Neuronal stem cell (in vitro differentiated cells): Measurements from ENCODE around the gene CNOT3.
A peak's percentile ranks its signal among the peaks of the same experiment; 100 is the strongest.

Experiments used
- DNase-seq: peaks from one replicate; pipeline ENCODE4 v3.0.0-alpha.2; 2013; ENCODE audit warnings: low spot score
- H2AFZ ChIP-seq: one replicate; pipeline ENCODE4 v1.6.1; 2013; ENCODE audit warnings: mild to moderate bottlenecking, low read length, inconsistent platforms
- H2AK5ac ChIP-seq: 2 replicates; pipeline ENCODE4 v1.6.1; 2013; ENCODE audit warnings: low read depth, mild to moderate bottlenecking, inconsistent platforms, low read length, moderate library complexity, mixed read lengths
- H2BK120ac ChIP-seq: 2 replicates; pipeline ENCODE4 v1.6.1; 2013; ENCODE audit warnings: low read depth, mild to moderate bottlenecking, inconsistent platforms, low read length, moderate library complexity, mixed read lengths
- H2BK12ac ChIP-seq: one replicate; pipeline ENCODE4 v1.6.1; 2013; ENCODE audit warnings: low read length, inconsistent platforms
- H2BK15ac ChIP-seq: 2 replicates; pipeline ENCODE4 v1.6.1; 2013; ENCODE audit warnings: mild to moderate bottlenecking, low read length, inconsistent platforms, mixed read lengths
- H2BK5ac ChIP-seq: one replicate; pipeline ENCODE4 v1.6.1; 2013; ENCODE audit warnings: inconsistent platforms, mild to moderate bottlenecking, low read length, moderate library complexity
- H3K14ac ChIP-seq: one replicate; pipeline ENCODE4 v1.6.1; 2013; ENCODE audit warnings: low read length, inconsistent platforms
- H3K18ac ChIP-seq: 2 replicates; pipeline ENCODE4 v1.6.1; 2013; ENCODE audit warnings: low read length, inconsistent platforms
- H3K23ac ChIP-seq: 2 replicates; pipeline ENCODE4 v1.6.1; 2013; ENCODE audit warnings: low read depth, mild to moderate bottlenecking, mixed read lengths, low read length, inconsistent platforms; ENCODE audit not compliant: poor library complexity
- H3K27ac ChIP-seq: replicated peaks from 3 replicates; pipeline ENCODE4 v1.5.1; 2013; ENCODE audit warnings: low read length, inconsistent platforms
- H3K27me3 ChIP-seq, 3 experiments: 2 replicates each; pipeline ENCODE4 v1.6.1; 2013; ENCODE audit warnings: low read length in 3 of 3, mild to moderate bottlenecking in 2 of 3, inconsistent platforms in 1 of 3, low read depth in 1 of 3, mixed read lengths in 1 of 3, moderate library complexity in 1 of 3; ENCODE audit not compliant: control insufficient read depth in 3 of 3, insufficient read depth in 3 of 3
- H3K36me3 ChIP-seq, 2 donors: replicated peaks in 1 of 2; 2 replicates each; pipeline ENCODE4 v1.6.1; 2013; ENCODE audit warnings: low read length in 2 of 2; ENCODE audit not compliant: control insufficient read depth in 2 of 2, insufficient read depth in 2 of 2
- H3K4ac ChIP-seq: 2 replicates; pipeline ENCODE4 v1.6.1; 2013; ENCODE audit warnings: inconsistent platforms, mild to moderate bottlenecking, low read length, moderate library complexity
- H3K4me1 ChIP-seq, 2 donors: 1 replicate in 1 of 2; 2 replicates in 1 of 2; pipeline ENCODE4 v1.6.1; 2013; ENCODE audit warnings: low read length in 2 of 2, low read depth in 1 of 2; ENCODE audit not compliant: control insufficient read depth in 2 of 2, insufficient read depth in 1 of 2
- H3K4me2 ChIP-seq: one replicate; pipeline ENCODE4 v1.6.1; 2013; ENCODE audit warnings: mild to moderate bottlenecking, low read length, inconsistent platforms; ENCODE audit not compliant: insufficient read depth, poor library complexity, severe bottlenecking
- H3K4me3 ChIP-seq, 2 donors: 2 replicates each; pipeline ENCODE4 v1.5.1; 2013; ENCODE audit warnings: low read length in 2 of 2, mild to moderate bottlenecking in 2 of 2, inconsistent platforms in 1 of 2, moderate library complexity in 1 of 2
- H3K79me1 ChIP-seq: one replicate; pipeline ENCODE4 v1.6.1; 2013; ENCODE audit warnings: low read depth, mild to moderate bottlenecking, inconsistent platforms, low read length, moderate library complexity
- H3K9ac ChIP-seq: one replicate; pipeline ENCODE4 v1.6.1; 2013; ENCODE audit warnings: mild to moderate bottlenecking, low read depth, low read length, inconsistent platforms; ENCODE audit not compliant: poor library complexity
- H3K9me3 ChIP-seq, 2 donors: replicated peaks in 1 of 2; 2 replicates each; pipeline versions ENCODE3 to v1.6.1; 2013; ENCODE audit warnings: low read length in 2 of 2, mild to moderate bottlenecking in 2 of 2, inconsistent platforms in 1 of 2, low read depth in 1 of 2, mixed read lengths in 1 of 2, moderate library complexity in 1 of 2; ENCODE audit not compliant: control insufficient read depth in 2 of 2, insufficient read depth in 1 of 2
- H4K8ac ChIP-seq: one replicate; pipeline ENCODE4 v1.6.1; 2013; ENCODE audit warnings: low read depth, mild to moderate bottlenecking, inconsistent platforms, low read length, moderate library complexity
- H4K91ac ChIP-seq: one replicate; pipeline ENCODE4 v1.6.1; 2013; ENCODE audit warnings: low read length, low read depth, mild to moderate bottlenecking, inconsistent platforms; ENCODE audit not compliant: poor library complexity
- WGBS, 2 donors: extraction: QIAGEN DNeasy Blood & Tissue Kit; methylation state at CpG; one replicate each; pipeline ENCODE4 v1.1.7; 2013; ENCODE audit warnings: missing lambda C conversion rate in 2 of 2, mixed read lengths in 1 of 2; ENCODE audit not compliant: insufficient read length in 2 of 2, insufficient replicate concordance in 1 of 2; ENCODE audit errors: extremely low coverage in 2 of 2; 5-methylcytosine and 5-hydroxymethylcytosine counted together

Gene CNOT3

GRCh38 chr19:54133957-54134590, 3.5 kb upstream of the CNOT3 start:
- H2BK15ac ChIP-seq = no peak overlapping the region
- peak overlapping the region; percentile 8 for H4K8ac ChIP-seq
- H2AK5ac ChIP-seq = no peak overlapping the region
- no peak overlapping the region for H3K18ac ChIP-seq
- H3K14ac ChIP-seq = no peak overlapping the region
- H2BK5ac ChIP-seq = no peak overlapping the region
- no peaks in the 10 kb centered on the region for H3K27me3 ChIP-seq
- no peak overlapping the region for H2AFZ ChIP-seq
- H3K4me3 ChIP-seq = no peak overlapping the region
- H3K36me3 ChIP-seq = peaks cover 18 to 32% of the 10 kb centered on the region in 2 donors
- H4K91ac ChIP-seq = no peak overlapping the region
- WGBS, 2 donors = no CpG with 5 or more reads among the region's 2 CpGs
- no peak overlapping the region for H3K23ac ChIP-seq
- H3K27ac ChIP-seq = no peak overlapping the region
- no peak overlapping the region for H3K4me2 ChIP-seq
- H3K4me1 ChIP-seq = peaks cover 11 to 13% of the 10 kb centered on the region in 2 donors
- H3K9ac ChIP-seq = peak overlapping the region; percentile 66
- no peak for DNase-seq
- H3K4ac ChIP-seq = no peak overlapping the region
- no peak overlapping the region for H2BK12ac ChIP-seq
- H3K79me1 ChIP-seq = peaks cover 11% of the 10 kb centered on the region
- peaks cover 3% of the 10 kb centered on the region in 2 donors for H3K9me3 ChIP-seq
- no peak overlapping the region for H2BK120ac ChIP-seq

- Histone ChIP-seq H3K18ac (peak overlapping the region; percentile 49), H3K79me1 (peaks cover 25% of the 10 kb centered on the region), H4K91ac (no peak overlapping the region), H3K4me3 (peak overlapping the region; percentile 52 to 81), H2BK120ac (no peak overlapping the region), H3K4me2 (peak overlapping the region; percentile 81), H2BK15ac (no peak overlapping the region), H2BK5ac (no peak overlapping the region), H3K4ac (no peak overlapping the region), H3K9me3 (peaks cover 3% of the 10 kb centered on the region in 2 donors), H2BK12ac (no peak overlapping the region), H3K27me3 (no peaks in the 10 kb centered on the region), H4K8ac (no peak overlapping the region), H3K23ac (peak overlapping the region; percentile 68), H3K9ac (peak overlapping the region; percentile 91), H3K14ac (no peak overlapping the region), H3K27ac (peak overlapping the region; percentile 28), H2AK5ac (no peak overlapping the region), H2AFZ (peak overlapping the region; percentile 74), H3K4me1 (peaks cover 16% of the 10 kb centered on the region in 2 donors), H3K36me3 (peaks cover 18 to 38% of the 10 kb centered on the region in 2 donors)
- no peak for DNase-seq
- no CpG with 5 or more reads among the region's 30 CpGs for WGBS, 2 donors
These were observed 1.3 kb upstream of the CNOT3 start for GRCh38 chr19:54136086-54136863.

- H3K27me3 ChIP-seq = no peaks in the 10 kb centered on the region
- no peak overlapping the region for H3K4ac ChIP-seq
- H3K18ac ChIP-seq = peak overlapping the region; percentile 49
- H3K4me2 ChIP-seq = peak overlapping the region; percentile 81
- peak overlapping the region; percentile 91 for H3K9ac ChIP-seq
- H3K23ac ChIP-seq = peak overlapping the region; percentile 98
- no peak overlapping the region for H2BK12ac ChIP-seq
- H2BK120ac ChIP-seq = no peak overlapping the region
- peaks cover 19 to 38% of the 10 kb centered on the region in 2 donors for H3K36me3 ChIP-seq
- peaks cover 3% of the 10 kb centered on the region in 2 donors for H3K9me3 ChIP-seq
- peak overlapping the region; percentile 74 for H2AFZ ChIP-seq
- H3K79me1 ChIP-seq = peaks cover 32% of the 10 kb centered on the region
- no peak overlapping the region for H2BK15ac ChIP-seq
- no peak overlapping the region for H3K14ac ChIP-seq
- WGBS, 2 donors = no CpG with 5 or more reads among the region's 46 CpGs
- peak overlapping the region; percentile 28 for H3K27ac ChIP-seq
- peak overlapping the region; percentile 68 to 81 for H3K4me3 ChIP-seq
- H3K4me1 ChIP-seq = peaks cover 16% of the 10 kb centered on the region in 2 donors
- no peak overlapping the region for H2AK5ac ChIP-seq
- H4K91ac ChIP-seq = no peak overlapping the region
- no peak overlapping the region for H4K8ac ChIP-seq
- DNase-seq = peak; percentile 100
- H2BK5ac ChIP-seq = peak overlapping the region; percentile 96
These were observed 481 bp upstream of the CNOT3 start for GRCh38 chr19:54136864-54137698.
